Lower leg skin (tissue), 4 donors: ENCODE results near the gene CCDC39. TPM values are rescaled to one million over a fixed set of nuclear protein-coding genes. Genes with fewer than 3 reads are reported as not detected.

Experiments
- DNase-seq, 2 donors: peaks; one replicate each; pipeline ENCODE4 v3.0.0-alpha.2; 2019; ENCODE audit warnings: low spot score in 2 of 2
- H3K4me3 ChIP-seq: fragments of 200-600 bp; sonication (generic); 2 replicates; pipeline ENCODE4 v1.5.1; 2017; ENCODE audit warnings: mild to moderate bottlenecking, low read depth; ENCODE audit not compliant: poor library complexity, severe bottlenecking
- CTCF ChIP-seq, 3 donors: fragments of 450-650 bp; IDR thresholded peaks; one replicate each; pipeline ENCODE4 v1.5.1; 2016; ENCODE audit warnings: antibody characterized with exemption in 3 of 3, mild to moderate bottlenecking in 3 of 3, moderate library complexity in 2 of 3
- POLR2A ChIP-seq, 2 donors: fragments of 450-650 bp; IDR thresholded peaks; one replicate each; pipeline ENCODE4 v1.6.1; 2016 to 2017; ENCODE audit warnings: antibody characterized with exemption in 2 of 2, mild to moderate bottlenecking in 1 of 2, moderate library complexity in 1 of 2
- WGBS, 2 donors: methylation state at CpG; one replicate each; pipeline ENCODE4 v1.1.5; 2018; 5-methylcytosine and 5-hydroxymethylcytosine counted together
- intact Hi-C: fragments of 100-400 bp; cut with DNase I; formaldehyde crosslinking; loops from one replicate; pipeline ENCODE4 v1.15.0; 2023; ENCODE audit warnings: low total_unique reads
- total RNA-seq, 4 donors: library from RNA; depleted of rRNA; stranded (reverse); fragments of >200 nt; gene quantifications; one replicate each; pipeline ENCODE4 v1.1.0, GENCODE V29; 2016

CCDC39 gene
- total RNA-seq, 4 donors from 2014 or later: 0.13 TPM; not detected in 3

DNA sequence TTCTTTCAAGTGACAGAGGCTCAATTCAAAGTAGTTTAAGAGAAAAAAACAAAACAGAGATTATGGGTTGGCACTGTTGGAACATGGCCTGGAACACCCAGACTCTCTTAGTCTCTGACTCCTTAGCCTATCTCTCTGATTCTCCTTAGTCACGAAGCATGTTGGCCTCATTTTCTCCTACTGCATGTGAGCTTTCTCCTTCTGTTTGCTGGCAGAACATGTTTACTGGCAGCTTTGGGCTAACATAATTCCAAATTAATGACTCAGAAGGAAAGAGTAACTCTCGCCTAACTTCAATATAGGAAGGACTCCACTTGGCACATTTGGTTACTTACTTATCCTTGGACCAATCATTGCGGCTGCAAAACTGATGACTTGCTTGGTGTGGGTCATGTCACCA is 21.7 kb upstream of the CCDC39 start:
- DNase-seq: no peak
- H3K4me3 ChIP-seq: no peak overlapping the region
- 33 to 47% methylated on average over 3 of the region's 3 CpGs for WGBS, 2 donors
- intact Hi-C loops: no loop called here
- TF ChIP-seq CTCF (IDR thresholded peaks at IDR 0.05): no peak
- no peak for TF ChIP-seq POLR2A (IDR thresholded peaks at IDR 0.05)

DNA sequence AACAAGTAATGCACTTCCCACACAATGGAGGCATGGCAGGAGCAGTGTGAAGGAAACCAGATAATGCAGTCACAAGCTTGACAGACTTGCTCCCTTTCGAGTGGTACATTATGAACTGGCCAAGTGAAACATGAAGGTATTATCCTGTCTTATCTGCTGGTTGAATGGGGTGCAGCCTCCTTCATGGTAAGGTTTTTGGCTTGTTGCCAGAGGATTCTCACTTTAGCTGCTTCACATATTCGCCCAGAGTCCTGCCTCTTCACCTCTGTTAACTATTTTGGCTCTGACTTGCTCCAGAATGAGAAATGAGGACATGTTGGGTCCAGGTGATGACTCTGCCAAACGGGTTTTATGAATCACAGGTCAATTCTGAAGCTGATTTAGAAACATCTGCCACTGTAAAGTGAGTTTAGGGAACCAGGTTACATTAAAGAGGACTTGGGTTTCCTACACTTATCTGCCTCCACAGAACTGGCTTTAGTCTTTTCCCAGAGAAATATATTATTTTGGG is 19.5 kb upstream of the CCDC39 start:
- no peak overlapping the region for H3K4me3 ChIP-seq
- WGBS, 2 donors: 24 to 39% methylated on average over 3 of the region's 3 CpGs
- intact Hi-C loops: no loop called here
- TF ChIP-seq POLR2A (IDR thresholded peaks at IDR 0.05) (no peak), CTCF (IDR thresholded peaks at IDR 0.05) (no peak)
- DNase-seq: no peak

GRCh38 chr3:180694321-180694720 is 15.0 kb upstream of the CCDC39 start:
- intact Hi-C loops: no loop called here
- no peak for TF ChIP-seq CTCF (IDR thresholded peaks at IDR 0.05)
- TF ChIP-seq POLR2A (IDR thresholded peaks at IDR 0.05): no peak
- DNase-seq: no peak
- H3K4me3 ChIP-seq: no peak overlapping the region

DNA sequence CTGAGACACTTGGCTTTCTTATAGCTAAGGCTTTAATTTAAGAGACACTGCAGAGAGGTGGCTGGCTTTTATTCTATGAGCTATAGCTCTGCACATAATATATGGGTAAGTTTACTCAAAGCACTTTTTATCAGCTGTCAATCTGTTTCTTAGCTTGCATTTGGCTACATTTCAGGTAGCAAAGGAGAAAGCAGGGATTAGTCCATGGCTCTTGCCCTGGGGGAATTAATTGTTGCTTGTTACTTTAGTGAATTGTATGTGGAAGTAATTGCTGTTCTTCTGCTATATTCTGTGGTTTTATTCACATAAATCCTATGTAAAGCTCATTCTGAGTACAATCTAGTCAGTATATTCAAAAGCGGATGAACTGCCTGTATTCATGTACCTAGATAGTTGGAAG is 14.4 kb upstream of the CCDC39 start:
- intact Hi-C loops: no loop called here
- 83 to 89% methylated on average over 1 of the region's 1 CpG for WGBS, 2 donors
- no peak overlapping the region for H3K4me3 ChIP-seq
- no peak for DNase-seq
- no peak for TF ChIP-seq POLR2A (IDR thresholded peaks at IDR 0.05)
- TF ChIP-seq CTCF (IDR thresholded peaks at IDR 0.05): no peak

- intact Hi-C loops: no loop called here
- DNase-seq: no peak
- TF ChIP-seq CTCF (IDR thresholded peaks at IDR 0.05) (no peak), POLR2A (IDR thresholded peaks at IDR 0.05) (no peak)
- H3K4me3 ChIP-seq: no peak overlapping the region
- 2 to 3% methylated on average over 1 of the region's 1 CpG for WGBS, 2 donors
These were observed 10.8 kb upstream of the CCDC39 start for GRCh38 chr3:180690061-180690460.

DNA sequence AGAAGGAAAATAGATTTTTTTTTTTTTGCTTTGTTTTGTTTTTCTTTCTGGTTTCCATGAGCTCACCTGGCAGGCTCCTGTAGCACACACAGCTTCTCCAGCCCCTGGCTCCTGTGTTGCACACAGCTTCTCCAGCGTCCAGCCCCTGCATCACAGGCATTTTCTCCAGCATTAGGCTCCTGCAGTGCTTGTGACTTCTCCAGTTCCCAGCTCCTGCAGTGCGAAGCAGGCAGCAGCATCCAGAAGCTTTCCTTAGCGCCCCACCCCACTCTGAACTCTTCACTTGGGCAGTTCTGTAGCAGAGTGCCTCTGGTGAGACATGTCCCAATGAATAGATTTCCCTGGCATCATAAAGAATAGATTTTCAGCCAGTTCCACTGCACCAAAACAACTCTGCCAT is 5.5 kb upstream of the CCDC39 start:
- intact Hi-C loops: no loop called here
- WGBS, 2 donors: 18 to 24% methylated on average over 3 of the region's 3 CpGs
- DNase-seq: no peak
- no peak for TF ChIP-seq CTCF (IDR thresholded peaks at IDR 0.05)
- no peak for TF ChIP-seq POLR2A (IDR thresholded peaks at IDR 0.05)
- H3K4me3 ChIP-seq: no peak overlapping the region
